ENCODE data around the gene EPHA7.

Gene EPHA7

DNA sequence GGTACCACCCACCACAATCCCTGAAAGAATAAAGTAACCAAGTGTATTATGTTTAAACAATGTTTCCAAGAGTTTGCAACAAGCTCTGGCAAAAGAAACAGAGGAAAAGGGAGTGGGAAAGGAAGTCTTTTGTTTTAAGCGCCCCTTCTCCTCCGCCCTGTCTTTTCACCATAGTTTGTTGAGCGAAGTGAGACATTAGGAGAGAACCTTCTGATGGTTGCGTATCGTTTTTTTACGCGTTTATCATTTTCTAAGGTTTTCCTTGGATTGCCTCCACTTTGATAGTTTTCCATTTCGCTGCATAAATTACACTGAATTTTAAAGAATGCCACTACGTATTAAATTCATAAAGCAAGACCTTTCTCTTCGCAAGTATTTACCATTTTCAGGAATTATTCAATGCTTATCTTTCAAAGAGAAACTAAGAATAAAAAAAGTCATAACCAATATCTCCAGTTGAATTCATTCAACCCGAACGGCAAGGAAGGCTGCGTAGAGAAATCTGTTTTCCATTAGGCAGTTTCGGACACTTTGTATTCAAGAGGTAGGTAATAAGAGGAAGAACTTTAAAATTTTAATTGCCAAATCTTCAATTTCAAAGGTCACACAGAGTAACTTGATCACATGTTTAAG is 920 bp upstream of the EPHA7 start:
- peak overlapping the region; percentile 34 for H3K9ac ChIP-seq
- H3K9me3 ChIP-seq (ENCODE audit: control insufficient read depth, low read length): no peaks in the 10 kb centered on the region
- peak overlapping the region; percentile 79 for H3K4me2 ChIP-seq (ENCODE audit: low read length)
- H2AFZ ChIP-seq: peak overlapping the region; percentile 60
- H3K79me2 ChIP-seq: peaks cover 47% of the 10 kb centered on the region
- no peaks in the 10 kb centered on the region for H3K27me3 ChIP-seq (ENCODE audit: control insufficient read depth, insufficient read depth, low read length)
- peak overlapping the region; percentile 84 for H3K27ac ChIP-seq
- peak overlapping the region; percentile 74 for H3K4me3 ChIP-seq (ENCODE audit: low read depth, low read length)
- peaks cover 8% of the 10 kb centered on the region for H3K4me1 ChIP-seq
- TF ChIP-seq, protein P1, sequence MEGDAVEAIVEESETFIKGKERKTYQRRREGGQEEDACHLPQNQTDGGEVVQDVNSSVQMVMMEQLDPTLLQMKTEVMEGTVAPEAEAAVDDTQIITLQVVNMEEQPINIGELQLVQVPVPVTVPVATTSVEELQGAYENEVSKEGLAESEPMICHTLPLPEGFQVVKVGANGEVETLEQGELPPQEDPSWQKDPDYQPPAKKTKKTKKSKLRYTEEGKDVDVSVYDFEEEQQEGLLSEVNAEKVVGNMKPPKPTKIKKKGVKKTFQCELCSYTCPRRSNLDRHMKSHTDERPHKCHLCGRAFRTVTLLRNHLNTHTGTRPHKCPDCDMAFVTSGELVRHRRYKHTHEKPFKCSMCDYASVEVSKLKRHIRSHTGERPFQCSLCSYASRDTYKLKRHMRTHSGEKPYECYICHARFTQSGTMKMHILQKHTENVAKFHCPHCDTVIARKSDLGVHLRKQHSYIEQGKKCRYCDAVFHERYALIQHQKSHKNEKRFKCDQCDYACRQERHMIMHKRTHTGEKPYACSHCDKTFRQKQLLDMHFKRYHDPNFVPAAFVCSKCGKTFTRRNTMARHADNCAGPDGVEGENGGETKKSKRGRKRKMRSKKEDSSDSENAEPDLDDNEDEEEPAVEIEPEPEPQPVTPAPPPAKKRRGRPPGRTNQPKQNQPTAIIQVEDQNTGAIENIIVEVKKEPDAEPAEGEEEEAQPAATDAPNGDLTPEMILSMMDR (IDR thresholded peaks at IDR 0.05): no peak
- H3K36me3 ChIP-seq (ENCODE audit: control insufficient read depth, insufficient read depth, low read length): no peaks in the 10 kb centered on the region

DNA sequence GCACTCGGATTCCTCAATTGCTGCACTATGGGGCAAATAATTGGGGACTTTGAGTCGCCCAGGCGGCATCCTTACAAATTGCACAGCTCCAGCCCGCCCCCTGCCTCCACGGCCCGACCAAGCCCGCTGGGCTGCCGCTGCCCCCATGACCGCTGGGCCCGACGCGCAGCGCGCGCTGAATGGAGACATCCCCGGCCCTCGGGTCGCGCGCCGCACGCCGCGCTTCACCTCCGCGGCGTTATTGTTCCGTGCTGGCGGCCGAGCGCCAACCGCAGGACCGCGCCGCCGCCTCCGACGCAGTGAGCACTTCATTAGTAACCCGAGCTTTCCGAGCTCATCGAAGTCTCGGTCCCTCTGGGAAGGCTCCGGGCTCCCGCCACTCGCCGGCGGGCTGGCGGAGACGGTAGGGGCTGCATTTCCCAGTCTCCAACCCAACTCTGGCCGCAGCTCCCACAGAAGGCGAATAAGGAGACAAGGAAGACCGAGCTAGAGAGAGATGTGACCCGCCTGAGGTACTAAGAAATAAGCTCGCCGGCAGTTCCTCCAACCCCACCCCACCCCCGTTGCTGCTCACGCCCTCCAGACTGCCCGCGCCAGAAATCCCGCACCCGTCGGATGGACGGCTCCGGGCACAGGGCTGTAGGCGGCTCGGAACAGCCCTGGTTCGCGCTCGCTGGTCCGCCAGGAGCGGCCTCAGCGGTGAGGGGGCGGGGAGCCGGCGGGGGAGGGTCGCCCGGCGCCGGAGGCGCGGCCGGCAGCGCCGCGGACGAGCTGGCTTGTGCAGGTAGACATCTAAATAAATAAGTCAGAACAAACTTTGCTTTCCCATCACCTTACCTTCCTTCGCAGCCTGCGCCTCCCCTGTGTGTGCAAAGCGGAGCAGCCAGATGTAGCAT is 703 bp downstream of the EPHA7 start:
- Histone ChIP-seq H3K9me3 (ENCODE audit: control insufficient read depth, low read length) (no peaks in the 10 kb centered on the region), H3K4me1 (peaks cover 4% of the 10 kb centered on the region), H3K27ac (peak overlapping the region; percentile 84), H3K79me2 (peaks cover 42% of the 10 kb centered on the region), H3K36me3 (ENCODE audit: control insufficient read depth, insufficient read depth, low read length) (no peaks in the 10 kb centered on the region), H3K4me2 (ENCODE audit: low read length) (peak overlapping the region; percentile 75), H3K9ac (peak overlapping the region; percentile 89), H2AFZ (peak overlapping the region; percentile 4), H3K4me3 (ENCODE audit: low read depth, low read length) (peak overlapping the region; percentile 74), H3K27me3 (ENCODE audit: control insufficient read depth, insufficient read depth, low read length) (no peaks in the 10 kb centered on the region)
- TF ChIP-seq, protein P1 (IDR thresholded peaks at IDR 0.05): peak; percentile 22

DNA sequence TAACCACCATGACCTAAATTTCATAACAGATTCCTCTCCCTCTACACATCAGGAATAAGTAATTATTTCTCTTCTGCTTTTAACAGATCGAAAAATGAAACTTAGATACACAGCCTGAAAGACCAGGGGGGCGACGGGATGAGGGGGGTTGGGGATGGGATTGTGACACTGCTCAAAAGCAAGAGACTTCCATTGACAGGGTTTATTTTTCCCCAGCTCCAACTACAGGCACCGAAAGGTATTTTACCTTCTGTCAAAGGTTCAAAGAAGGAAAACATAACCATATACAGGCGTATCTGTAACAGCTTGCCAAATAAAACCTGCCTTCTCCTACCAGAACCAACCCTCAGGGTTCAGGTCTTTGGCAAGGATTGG is 1.3 kb downstream of the EPHA7 start:
- Histone ChIP-seq H3K27me3 (ENCODE audit: control insufficient read depth, insufficient read depth, low read length) (no peaks in the 10 kb centered on the region), H3K36me3 (ENCODE audit: control insufficient read depth, insufficient read depth, low read length) (no peaks in the 10 kb centered on the region), H3K9ac (peak overlapping the region; percentile 89), H3K4me2 (ENCODE audit: low read length) (peak overlapping the region; percentile 75), H3K27ac (peak overlapping the region; percentile 84), H3K4me3 (ENCODE audit: low read depth, low read length) (peak overlapping the region; percentile 74), H2AFZ (no peak overlapping the region), H3K9me3 (ENCODE audit: control insufficient read depth, low read length) (no peaks in the 10 kb centered on the region), H3K4me1 (peaks cover 4% of the 10 kb centered on the region), H3K79me2 (peaks cover 43% of the 10 kb centered on the region)
- TF ChIP-seq, protein P1 (IDR thresholded peaks at IDR 0.05): no peak

DNA sequence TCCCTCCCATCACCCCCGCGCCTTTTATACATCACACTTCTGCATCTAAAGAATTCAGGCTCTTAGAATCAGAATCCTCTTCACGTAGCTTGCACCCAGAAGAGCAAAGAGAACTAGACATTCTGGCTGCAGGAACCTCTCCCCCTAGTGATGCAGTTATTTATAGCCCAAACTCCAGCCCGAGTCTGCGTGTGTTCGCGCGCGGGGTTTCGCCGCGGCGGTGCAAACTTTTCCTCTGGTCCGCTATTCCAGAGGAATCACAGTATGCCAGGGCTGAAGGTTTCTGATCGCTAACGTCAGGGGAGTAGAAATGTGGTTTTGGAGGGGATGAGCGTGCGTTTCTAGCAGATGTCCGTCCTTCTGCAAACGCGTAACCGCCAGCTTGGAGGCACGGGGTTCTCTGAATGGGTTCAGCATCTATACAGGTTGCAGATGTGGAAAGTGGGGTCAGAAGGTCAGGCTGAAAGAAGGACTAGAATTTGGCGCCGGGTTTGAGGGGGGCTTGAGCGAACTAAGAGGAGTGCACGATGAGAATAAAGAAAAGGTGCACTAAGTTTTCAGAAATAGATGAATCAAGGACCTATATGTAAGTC is 1.8 kb downstream of the EPHA7 start:
- Histone ChIP-seq H3K4me3 (ENCODE audit: low read depth, low read length) (peak overlapping the region; percentile 74), H3K27me3 (ENCODE audit: control insufficient read depth, insufficient read depth, low read length) (no peaks in the 10 kb centered on the region), H3K27ac (peak overlapping the region; percentile 84)

More for the DNA sequence above, 1.8 kb downstream of the EPHA7 start:
- peaks cover 41% of the 10 kb centered on the region for H3K79me2 ChIP-seq
- peak overlapping the region; percentile 75 for H3K4me2 ChIP-seq (ENCODE audit: low read length)
- H3K9me3 ChIP-seq (ENCODE audit: control insufficient read depth, low read length): no peaks in the 10 kb centered on the region
- peak overlapping the region; percentile 89 for H3K9ac ChIP-seq
- H3K4me1 ChIP-seq: peaks cover 4% of the 10 kb centered on the region
- TF ChIP-seq, protein P1 (IDR thresholded peaks at IDR 0.05): no peak
- no peaks in the 10 kb centered on the region for H3K36me3 ChIP-seq (ENCODE audit: control insufficient read depth, insufficient read depth, low read length)
- peak overlapping the region; percentile 48 for H2AFZ ChIP-seq

Measured in parathyroid adenoma (tissue), 2 donors.